HEK293 (cell line): ENCODE data around the gene MCRIP2.
A peak's percentile ranks its signal among the peaks of the same experiment; 100 is the strongest.

Source experiments
- CTCF ChIA-PET: fragments of 350-600 bp; formaldehyde crosslinking; extraction: SDS; loops from one replicate; lab custom pipeline; 2021; ENCODE audit warnings: antibody characterized with exemption; lab: Yijun Ruan, JAX
- POLR2A ChIA-PET: fragments of 300-600 bp; formaldehyde crosslinking; extraction: SDS; loops from one replicate; lab custom pipeline; 2020; ENCODE audit warnings: antibody characterized with exemption, inconsistent platforms; lab: Yijun Ruan, JAX
- H3K27ac ChIP-seq: fragments of 200-500 bp; sonication (Bioruptor generic); 2 replicates; pipeline ENCODE4 v1.5.1; 2014; ENCODE audit warnings: low read depth, low read length, control low read depth, inconsistent platforms; ENCODE audit errors: extremely low read depth
- H3K36me3 ChIP-seq, 2 experiments: fragments of 200-500 bp in 1 of 2; sonication (Bioruptor generic) in 1 of 2; 1 replicate in 1 of 2; 2 replicates in 1 of 2; pipeline ENCODE4 v1.5.1; 2014 to 2017; ENCODE audit warnings: inconsistent platforms in 2 of 2, low read length in 2 of 2; ENCODE audit not compliant: control insufficient read depth in 2 of 2, insufficient read depth in 1 of 2
- H3K4me1 ChIP-seq: fragments of 200-500 bp; sonication (Bioruptor generic); 2 replicates; pipeline ENCODE4 v1.5.1; 2014; ENCODE audit warnings: mild to moderate bottlenecking, low read length, inconsistent platforms; ENCODE audit not compliant: control insufficient read depth, insufficient read depth
- H3K4me3 ChIP-seq: 2 replicates; pipeline ENCODE4 v1.5.1; 2011; ENCODE audit warnings: low read depth, mild to moderate bottlenecking, control low read depth, low read length, moderate library complexity
- H3K9me3 ChIP-seq: fragments of 200-500 bp; sonication (Bioruptor generic); 2 replicates; pipeline ENCODE4 v1.5.1; 2014; ENCODE audit warnings: low read depth, low read length, inconsistent platforms; ENCODE audit not compliant: control insufficient read depth, insufficient read depth
- BCL11A ChIP-seq: fragments of 450-650 bp; formaldehyde crosslinking; IDR thresholded peaks from 2 replicates; pipeline ENCODE4 v1.5.1; 2016; ENCODE audit warnings: low read depth, missing biosample characterization, missing genetic modification characterization
- FEZF1 ChIP-seq: fragments of 450-650 bp; formaldehyde crosslinking; IDR thresholded peaks from 2 replicates; pipeline ENCODE4 v1.5.1; 2016; ENCODE audit warnings: missing biosample characterization, missing genetic modification characterization
- HOXA7 ChIP-seq: sonication (generic); formaldehyde crosslinking; IDR thresholded peaks from 2 replicates; pipeline ENCODE4 v1.8.1; 2022; ENCODE audit warnings: missing genetic modification reagents, borderline replicate concordance
- KLF8 ChIP-seq: fragments of 450-650 bp; formaldehyde crosslinking; IDR thresholded peaks from 2 replicates; pipeline ENCODE4 v1.5.1; 2016; ENCODE audit warnings: missing biosample characterization, missing genetic modification characterization
- KLF9 ChIP-seq: fragments of 450-650 bp; formaldehyde crosslinking; IDR thresholded peaks from 2 replicates; pipeline ENCODE4 v1.5.1; 2016; ENCODE audit warnings: missing biosample characterization, missing genetic modification characterization, low read depth
- SP2 ChIP-seq: fragments of 450-650 bp; formaldehyde crosslinking; IDR thresholded peaks from 2 replicates; pipeline ENCODE4 v1.5.1; 2016; ENCODE audit warnings: missing biosample characterization, missing genetic modification characterization
- ZIC2 ChIP-seq: fragments of 450-650 bp; formaldehyde crosslinking; IDR thresholded peaks from 2 replicates; pipeline ENCODE4 v1.5.1; 2016; ENCODE audit warnings: missing biosample characterization, missing genetic modification characterization
- ZNF175 ChIP-seq: fragments of 450-650 bp; formaldehyde crosslinking; IDR thresholded peaks from 2 replicates; pipeline ENCODE4 v1.5.1; 2016; ENCODE audit warnings: missing biosample characterization, missing genetic modification characterization
- ZNF2 ChIP-seq: fragments of 450-650 bp; formaldehyde crosslinking; IDR thresholded peaks from 2 replicates; pipeline ENCODE4 v1.5.1; 2016; ENCODE audit warnings: missing biosample characterization, missing genetic modification characterization
- ZNF394 ChIP-seq: fragments of 450-650 bp; formaldehyde crosslinking; IDR thresholded peaks from 2 replicates; pipeline ENCODE4 v1.5.1; 2016; ENCODE audit warnings: missing biosample characterization, missing genetic modification characterization, mild to moderate bottlenecking, moderate library complexity, borderline replicate concordance
- ZNF510 ChIP-seq: fragments of 450-650 bp; formaldehyde crosslinking; IDR thresholded peaks from 2 replicates; pipeline ENCODE4 v1.5.1; 2018; ENCODE audit warnings: mild to moderate bottlenecking, missing genetic modification characterization, missing biosample characterization; ENCODE audit not compliant: insufficient replicate concordance
- ZNF548 ChIP-seq: fragments of 450-650 bp; formaldehyde crosslinking; IDR thresholded peaks from 2 replicates; pipeline ENCODE4 v1.5.1; 2016; ENCODE audit warnings: missing biosample characterization, missing genetic modification characterization
- ZNF561 ChIP-seq: fragments of 450-650 bp; IDR thresholded peaks from 2 replicates; pipeline ENCODE4 v1.5.1; 2018; ENCODE audit warnings: missing biosample characterization, missing genetic modification characterization, borderline replicate concordance
- ZNF571 ChIP-seq: fragments of 450-650 bp; formaldehyde crosslinking; IDR thresholded peaks from 2 replicates; pipeline ENCODE4 v1.5.0; 2017; ENCODE audit warnings: missing biosample characterization, missing genetic modification characterization
- ZNF600 ChIP-seq: fragments of 450-650 bp; formaldehyde crosslinking; IDR thresholded peaks from 2 replicates; pipeline ENCODE4 v1.5.1; 2016; ENCODE audit warnings: missing biosample characterization, missing genetic modification characterization
- ZNF677 ChIP-seq: fragments of 450-650 bp; IDR thresholded peaks from 2 replicates; pipeline ENCODE4 v1.5.0; 2018; ENCODE audit warnings: missing biosample characterization, mild to moderate bottlenecking, missing genetic modification characterization, moderate library complexity
- ZNF701 ChIP-seq: fragments of 450-650 bp; formaldehyde crosslinking; IDR thresholded peaks from 2 replicates; pipeline ENCODE4 v1.5.1; 2016; ENCODE audit warnings: missing biosample characterization, missing genetic modification characterization
- ZNF785 ChIP-seq: fragments of 450-650 bp; formaldehyde crosslinking; IDR thresholded peaks from 2 replicates; pipeline ENCODE4 v1.5.1; 2016; ENCODE audit warnings: missing biosample characterization, missing genetic modification characterization
- ZNF830 ChIP-seq: fragments of 450-650 bp; IDR thresholded peaks from 2 replicates; pipeline ENCODE4 v1.5.0; 2018; ENCODE audit warnings: missing biosample characterization, missing genetic modification characterization, low read depth, mild to moderate bottlenecking, moderate library complexity
- ZXDB ChIP-seq: fragments of 450-650 bp; formaldehyde crosslinking; IDR thresholded peaks from 2 replicates; pipeline ENCODE4 v1.5.1; 2016; ENCODE audit warnings: missing biosample characterization, missing genetic modification characterization
- TF ChIP-seq, protein P1 (sequence below): fragments of 450-650 bp; formaldehyde crosslinking; IDR thresholded peaks from 2 replicates; pipeline ENCODE4 v1.5.1; 2017; ENCODE audit warnings: missing biosample characterization, missing genetic modification characterization
- TF ChIP-seq, protein P2 (sequence below): fragments of 450-650 bp; IDR thresholded peaks from 2 replicates; pipeline ENCODE4 v1.5.1; 2018; ENCODE audit warnings: missing biosample characterization, mild to moderate bottlenecking, missing genetic modification characterization
- TF ChIP-seq, protein P3 (sequence below): fragments of 450-650 bp; formaldehyde crosslinking; conservative IDR thresholded peaks from 2 replicates; pipeline ENCODE4 v1.5.1; 2016; ENCODE audit warnings: low read depth, missing biosample characterization, missing genetic modification characterization
- TF ChIP-seq, protein P4 (sequence below): fragments of 450-650 bp; formaldehyde crosslinking; IDR thresholded peaks from 2 replicates; pipeline ENCODE4 v1.5.1; 2016; ENCODE audit warnings: missing biosample characterization, missing genetic modification characterization

Gene MCRIP2

DNA sequence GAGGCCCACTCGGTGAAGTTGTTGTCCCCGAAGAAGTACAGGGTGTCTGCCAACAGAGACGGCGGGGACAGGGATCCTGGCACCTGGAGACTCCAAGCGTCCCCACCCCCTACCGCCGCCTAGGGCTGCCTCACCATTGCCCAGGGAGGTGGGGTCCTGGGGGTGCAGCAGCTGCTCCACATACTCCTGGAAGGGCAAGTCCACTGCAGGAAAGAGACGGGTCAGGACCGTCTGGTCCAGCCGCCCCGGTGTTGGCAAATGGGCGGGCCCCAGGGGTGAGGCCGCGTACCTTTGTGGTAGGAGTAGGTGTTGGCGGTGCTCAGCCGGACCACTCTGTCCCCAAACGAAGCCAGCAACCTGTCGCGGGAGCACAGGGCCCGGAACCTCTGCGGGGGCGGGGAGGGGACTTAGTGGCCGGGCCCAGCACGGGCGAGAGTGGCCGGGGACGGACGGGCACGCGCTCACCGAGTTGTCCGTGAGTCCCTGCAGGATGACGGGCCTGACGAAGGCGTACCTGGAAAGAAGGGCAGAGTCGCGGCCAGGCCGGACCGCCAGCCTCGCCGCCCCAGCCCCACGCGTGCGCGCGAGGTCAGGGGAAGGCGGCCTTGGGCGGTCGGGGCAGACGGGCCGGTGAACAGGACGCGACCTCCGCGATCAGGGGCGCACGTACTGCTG lies 41.9 kb downstream of the MCRIP2 start (continued):
- peak; percentile 77 for TF ChIP-seq KLF9 (tag by site-specific recombination)
- TF ChIP-seq, protein P1, sequence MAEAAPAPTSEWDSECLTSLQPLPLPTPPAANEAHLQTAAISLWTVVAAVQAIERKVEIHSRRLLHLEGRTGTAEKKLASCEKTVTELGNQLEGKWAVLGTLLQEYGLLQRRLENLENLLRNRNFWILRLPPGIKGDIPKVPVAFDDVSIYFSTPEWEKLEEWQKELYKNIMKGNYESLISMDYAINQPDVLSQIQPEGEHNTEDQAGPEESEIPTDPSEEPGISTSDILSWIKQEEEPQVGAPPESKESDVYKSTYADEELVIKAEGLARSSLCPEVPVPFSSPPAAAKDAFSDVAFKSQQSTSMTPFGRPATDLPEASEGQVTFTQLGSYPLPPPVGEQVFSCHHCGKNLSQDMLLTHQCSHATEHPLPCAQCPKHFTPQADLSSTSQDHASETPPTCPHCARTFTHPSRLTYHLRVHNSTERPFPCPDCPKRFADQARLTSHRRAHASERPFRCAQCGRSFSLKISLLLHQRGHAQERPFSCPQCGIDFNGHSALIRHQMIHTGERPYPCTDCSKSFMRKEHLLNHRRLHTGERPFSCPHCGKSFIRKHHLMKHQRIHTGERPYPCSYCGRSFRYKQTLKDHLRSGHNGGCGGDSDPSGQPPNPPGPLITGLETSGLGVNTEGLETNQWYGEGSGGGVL (tag by site-specific recombination) = peak; percentile 42; the same call in 1 of the 2 replicates
- peak; percentile 97 for TF ChIP-seq BCL11A (tag by site-specific recombination)

DNA sequence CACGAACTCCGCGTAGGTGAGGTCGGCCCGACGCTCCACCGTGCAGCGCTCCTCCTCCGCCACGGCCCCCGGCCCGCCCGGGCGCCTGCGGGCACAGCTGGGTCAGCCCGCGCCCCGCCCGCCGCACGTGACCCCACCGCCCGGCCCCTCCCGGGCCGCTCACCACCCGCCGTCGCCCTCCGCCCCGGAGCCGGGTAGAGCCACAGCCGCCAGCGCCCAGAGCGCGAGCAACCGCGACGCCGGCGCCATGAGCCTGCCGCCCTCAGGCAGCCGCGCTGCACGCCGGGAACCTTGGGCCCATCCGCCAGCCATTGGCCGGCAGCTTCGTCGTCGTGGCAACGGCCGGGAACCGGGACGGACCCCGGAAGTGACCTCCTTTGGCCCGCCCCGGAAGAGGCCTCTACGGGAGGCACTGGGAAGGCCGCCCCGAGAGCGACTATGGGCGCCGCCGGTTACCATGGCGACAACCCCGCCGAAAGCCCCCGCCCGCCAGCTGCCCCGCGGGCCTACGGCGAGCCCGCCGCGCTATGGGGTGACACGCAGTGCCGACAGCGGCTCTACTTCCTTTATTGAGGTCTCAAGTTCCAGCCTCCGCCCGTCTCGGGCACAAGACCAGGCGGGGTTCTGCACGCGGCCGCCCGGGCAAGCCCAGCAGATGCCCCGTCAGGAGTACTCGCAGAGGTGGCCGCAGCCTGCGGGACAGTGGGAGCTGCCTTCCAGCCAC lies 42.6 kb downstream of the MCRIP2 start, which contains the start of gene JMJD8:
Gene JMJD8 (minus strand): TSS at position 264 of the 724 bp plus-strand sequence. CDS start 15 bp downstream, at position 249.
- Histone ChIP-seq H3K9me3 (no peaks in the 10 kb centered on the region), H3K36me3 (peaks cover 3 to 70% of the 10 kb centered on the region in 2 experiments; a peak in 1 of 3 replicates), H3K27ac (peak within 1 kb of the TSS; percentile 97), H3K4me3 (peak within 1 kb of the TSS; percentile 68), H3K4me1 (peaks cover 9% of the 10 kb centered on the region; the same call in 1 of the 2 replicates)
- ChIA-PET CTCF (interaction anchor here (0.8 to 1.8 kb wide), 2 partner anchors 28 to 101 kb away, joined by 3 read pairs; no protein-coding TSS in a partner anchor), POLR2A (interaction anchor here (0.6 to 1.4 kb wide), 9 partner anchors 9 to 449 kb away, joined by 3 to 9 read pairs (median 4); partner anchors contain the start of genes CCDC78, FAM234A, HAGHL and METTL26)
- TF ChIP-seq, protein P2, sequence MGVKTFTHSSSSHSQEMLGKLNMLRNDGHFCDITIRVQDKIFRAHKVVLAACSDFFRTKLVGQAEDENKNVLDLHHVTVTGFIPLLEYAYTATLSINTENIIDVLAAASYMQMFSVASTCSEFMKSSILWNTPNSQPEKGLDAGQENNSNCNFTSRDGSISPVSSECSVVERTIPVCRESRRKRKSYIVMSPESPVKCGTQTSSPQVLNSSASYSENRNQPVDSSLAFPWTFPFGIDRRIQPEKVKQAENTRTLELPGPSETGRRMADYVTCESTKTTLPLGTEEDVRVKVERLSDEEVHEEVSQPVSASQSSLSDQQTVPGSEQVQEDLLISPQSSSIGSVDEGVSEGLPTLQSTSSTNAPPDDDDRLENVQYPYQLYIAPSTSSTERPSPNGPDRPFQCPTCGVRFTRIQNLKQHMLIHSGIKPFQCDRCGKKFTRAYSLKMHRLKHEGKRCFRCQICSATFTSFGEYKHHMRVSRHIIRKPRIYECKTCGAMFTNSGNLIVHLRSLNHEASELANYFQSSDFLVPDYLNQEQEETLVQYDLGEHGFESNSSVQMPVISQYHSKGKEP = peak; percentile 53; the same call in 1 of the 2 replicates
- TF ChIP-seq ZNF571 (no peak), ZNF600 (peak; percentile 69), ZNF677 (tag by site-specific recombination) (0 out of 2 replicates have a peak, but pooled peaks have one; percentile 43), ZNF548 (tag by site-specific recombination) (no peak; the same call in 1 of the 2 replicates), SP2 (peak; percentile 95), ZNF175 (tag by site-specific recombination) (no peak), KLF8 (tag by site-specific recombination) (peak; percentile 26; the same call in 1 of the 2 replicates), ZNF394 (tag by site-specific recombination) (peak; percentile 38; the same call in 1 of the 2 replicates), FEZF1 (tag by site-specific recombination) (no peak), HOXA7 (no peak), ZNF510 (no peak), ZNF701 (no peak), ZNF2 (tag by site-specific recombination) (peak; percentile 64), ZIC2 (tag by site-specific recombination) (peak; percentile 96), ZNF561 (tag by site-specific recombination) (peak; percentile 98), ZNF830 (tag by site-specific recombination) (no peak), ZNF785 (tag by site-specific recombination) (no peak), ZXDB (tag by site-specific recombination) (peak; percentile 57)
- TF ChIP-seq, protein P3, sequence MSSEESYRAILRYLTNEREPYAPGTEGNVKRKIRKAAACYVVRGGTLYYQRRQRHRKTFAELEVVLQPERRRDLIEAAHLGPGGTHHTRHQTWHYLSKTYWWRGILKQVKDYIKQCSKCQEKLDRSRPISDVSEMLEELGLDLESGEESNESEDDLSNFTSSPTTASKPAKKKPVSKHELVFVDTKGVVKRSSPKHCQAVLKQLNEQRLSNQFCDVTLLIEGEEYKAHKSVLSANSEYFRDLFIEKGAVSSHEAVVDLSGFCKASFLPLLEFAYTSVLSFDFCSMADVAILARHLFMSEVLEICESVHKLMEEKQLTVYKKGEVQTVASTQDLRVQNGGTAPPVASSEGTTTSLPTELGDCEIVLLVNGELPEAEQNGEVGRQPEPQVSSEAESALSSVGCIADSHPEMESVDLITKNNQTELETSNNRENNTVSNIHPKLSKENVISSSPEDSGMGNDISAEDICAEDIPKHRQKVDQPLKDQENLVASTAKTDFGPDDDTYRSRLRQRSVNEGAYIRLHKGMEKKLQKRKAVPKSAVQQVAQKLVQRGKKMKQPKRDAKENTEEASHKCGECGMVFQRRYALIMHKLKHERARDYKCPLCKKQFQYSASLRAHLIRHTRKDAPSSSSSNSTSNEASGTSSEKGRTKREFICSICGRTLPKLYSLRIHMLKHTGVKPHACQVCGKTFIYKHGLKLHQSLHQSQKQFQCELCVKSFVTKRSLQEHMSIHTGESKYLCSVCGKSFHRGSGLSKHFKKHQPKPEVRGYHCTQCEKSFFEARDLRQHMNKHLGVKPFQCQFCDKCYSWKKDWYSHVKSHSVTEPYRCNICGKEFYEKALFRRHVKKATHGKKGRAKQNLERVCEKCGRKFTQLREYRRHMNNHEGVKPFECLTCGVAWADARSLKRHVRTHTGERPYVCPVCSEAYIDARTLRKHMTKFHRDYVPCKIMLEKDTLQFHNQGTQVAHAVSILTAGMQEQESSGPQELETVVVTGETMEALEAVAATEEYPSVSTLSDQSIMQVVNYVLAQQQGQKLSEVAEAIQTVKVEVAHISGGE (tag by site-specific recombination) = peak; percentile 87
- TF ChIP-seq, protein P4, sequence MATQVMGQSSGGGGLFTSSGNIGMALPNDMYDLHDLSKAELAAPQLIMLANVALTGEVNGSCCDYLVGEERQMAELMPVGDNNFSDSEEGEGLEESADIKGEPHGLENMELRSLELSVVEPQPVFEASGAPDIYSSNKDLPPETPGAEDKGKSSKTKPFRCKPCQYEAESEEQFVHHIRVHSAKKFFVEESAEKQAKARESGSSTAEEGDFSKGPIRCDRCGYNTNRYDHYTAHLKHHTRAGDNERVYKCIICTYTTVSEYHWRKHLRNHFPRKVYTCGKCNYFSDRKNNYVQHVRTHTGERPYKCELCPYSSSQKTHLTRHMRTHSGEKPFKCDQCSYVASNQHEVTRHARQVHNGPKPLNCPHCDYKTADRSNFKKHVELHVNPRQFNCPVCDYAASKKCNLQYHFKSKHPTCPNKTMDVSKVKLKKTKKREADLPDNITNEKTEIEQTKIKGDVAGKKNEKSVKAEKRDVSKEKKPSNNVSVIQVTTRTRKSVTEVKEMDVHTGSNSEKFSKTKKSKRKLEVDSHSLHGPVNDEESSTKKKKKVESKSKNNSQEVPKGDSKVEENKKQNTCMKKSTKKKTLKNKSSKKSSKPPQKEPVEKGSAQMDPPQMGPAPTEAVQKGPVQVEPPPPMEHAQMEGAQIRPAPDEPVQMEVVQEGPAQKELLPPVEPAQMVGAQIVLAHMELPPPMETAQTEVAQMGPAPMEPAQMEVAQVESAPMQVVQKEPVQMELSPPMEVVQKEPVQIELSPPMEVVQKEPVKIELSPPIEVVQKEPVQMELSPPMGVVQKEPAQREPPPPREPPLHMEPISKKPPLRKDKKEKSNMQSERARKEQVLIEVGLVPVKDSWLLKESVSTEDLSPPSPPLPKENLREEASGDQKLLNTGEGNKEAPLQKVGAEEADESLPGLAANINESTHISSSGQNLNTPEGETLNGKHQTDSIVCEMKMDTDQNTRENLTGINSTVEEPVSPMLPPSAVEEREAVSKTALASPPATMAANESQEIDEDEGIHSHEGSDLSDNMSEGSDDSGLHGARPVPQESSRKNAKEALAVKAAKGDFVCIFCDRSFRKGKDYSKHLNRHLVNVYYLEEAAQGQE (tag by site-specific recombination) = no peak; the same call in 1 of the 2 replicates
